Measurements from ENCODE around the gene YRDC.

- TF ChIP-seq EZH2 (IDR thresholded peaks at IDR 0.05; ENCODE audit: low read depth, unreplicated experiment) (no peak), POLR2AphosphoS5 (IDR thresholded peaks at IDR 0.05; ENCODE audit: low read depth) (no peak), CTCF (conservative IDR thresholded peaks at IDR 0.05; ENCODE audit: low read depth in 2 of 2) (no peak)
Observed at GRCh38 chr1:37854406-37854805, 46.4 kb upstream of the YRDC start.
